OCI-LY1 (cell line): ENCODE measurements around the gene SNX1.
"Not testable (repeated sequence)": the region's sequence is repeated elsewhere in the genome, so short reads cannot be mapped to it uniquely, and the experiment has no call there.

ENCODE experiments used
- H2AFZ ChIP-seq: fragments of 200-600 bp; sonication (generic), shearing (Covaris generic); 2 replicates; pipeline ENCODE4 v1.6.0; 2014; ENCODE audit warnings: antibody characterized with exemption, mild to moderate bottlenecking, low read length
- H3F3A ChIP-seq: fragments of 200-600 bp; sonication (generic), shearing (Covaris generic); 2 replicates; pipeline ENCODE4 v1.6.0; 2014; ENCODE audit warnings: mild to moderate bottlenecking, antibody characterized with exemption, low read length, moderate library complexity; ENCODE audit not compliant: insufficient read depth
- H3K27ac ChIP-seq: fragments of 200-600 bp; sonication (generic); 2 replicates; pipeline ENCODE4 v1.5.1; 2014; ENCODE audit warnings: low read length, mixed run types, mild to moderate bottlenecking, low read depth; ENCODE audit not compliant: poor library complexity, severe bottlenecking
- H3K27me3 ChIP-seq: fragments of 200-600 bp; sonication (generic); 2 replicates; pipeline ENCODE4 v1.6.0; 2014; ENCODE audit warnings: antibody characterized with exemption, mild to moderate bottlenecking, low read length, moderate library complexity; ENCODE audit not compliant: insufficient read depth
- H3K36me3 ChIP-seq: fragments of 200-600 bp; sonication (generic); 2 replicates; pipeline ENCODE4 v1.6.1; 2014; ENCODE audit warnings: mild to moderate bottlenecking, antibody characterized with exemption, low read length, moderate library complexity, mixed read lengths; ENCODE audit not compliant: insufficient read depth
- H3K4me1 ChIP-seq: fragments of 200-600 bp; sonication (generic); 2 replicates; pipeline ENCODE4 v1.5.1; 2014; ENCODE audit warnings: mild to moderate bottlenecking, low read length, moderate library complexity; ENCODE audit not compliant: insufficient read depth, severe bottlenecking
- H3K4me2 ChIP-seq: fragments of 200-600 bp; sonication (generic), shearing (Covaris generic); 2 replicates; pipeline ENCODE4 v1.6.1; 2014; ENCODE audit warnings: low read length
- H3K4me3 ChIP-seq: fragments of 200-600 bp; sonication (generic); 2 replicates; pipeline ENCODE4 v1.5.1; 2014; ENCODE audit warnings: low read length, low read depth, mild to moderate bottlenecking, mixed read lengths; ENCODE audit not compliant: poor library complexity, severe bottlenecking
- H3K79me2 ChIP-seq: fragments of 200-600 bp; shearing (Covaris generic); 2 replicates; pipeline ENCODE4 v1.6.1; 2016; ENCODE audit warnings: mixed run types, low read length, mixed read lengths; ENCODE audit not compliant: insufficient read depth
- H3K9ac ChIP-seq: fragments of 200-600 bp; sonication (generic), shearing (Covaris generic); 2 replicates; pipeline ENCODE4 v1.6.1; 2014; ENCODE audit warnings: mild to moderate bottlenecking, low read length, mixed read lengths
- H3K9me2 ChIP-seq: fragments of 200-600 bp; sonication (generic), shearing (Covaris generic); 2 replicates; pipeline ENCODE4 v1.6.1; 2014; ENCODE audit warnings: low read depth, mild to moderate bottlenecking, low read length, mixed read lengths
- H3K9me3 ChIP-seq: fragments of 200-600 bp; shearing (Covaris generic); 2 replicates; pipeline ENCODE4 v1.6.1; 2014; ENCODE audit warnings: low read length, mixed read lengths
- H4K20me1 ChIP-seq: fragments of 200-600 bp; sonication (generic), shearing (Covaris generic); 2 replicates; pipeline ENCODE4 v1.6.0; 2016; ENCODE audit warnings: mild to moderate bottlenecking, low read length; ENCODE audit not compliant: insufficient read depth
- EZH2 ChIP-seq: fragments of 200-600 bp; sonication (generic), shearing (Covaris generic); IDR thresholded peaks from 2 replicates; pipeline ENCODE4 v1.8.0; 2017; ENCODE audit warnings: borderline replicate concordance, mixed run types, mild to moderate bottlenecking, antibody characterized with exemption, low read length, moderate library complexity, mixed read lengths
- TF ChIP-seq, protein P1 (sequence below): fragments of 200-600 bp; sonication (generic), shearing (Covaris generic); IDR thresholded peaks from 2 replicates; pipeline ENCODE4 v1.5.1; 2017; ENCODE audit warnings: mild to moderate bottlenecking, antibody characterized with exemption, low read length, moderate library complexity, mixed read lengths

Gene SNX1

DNA sequence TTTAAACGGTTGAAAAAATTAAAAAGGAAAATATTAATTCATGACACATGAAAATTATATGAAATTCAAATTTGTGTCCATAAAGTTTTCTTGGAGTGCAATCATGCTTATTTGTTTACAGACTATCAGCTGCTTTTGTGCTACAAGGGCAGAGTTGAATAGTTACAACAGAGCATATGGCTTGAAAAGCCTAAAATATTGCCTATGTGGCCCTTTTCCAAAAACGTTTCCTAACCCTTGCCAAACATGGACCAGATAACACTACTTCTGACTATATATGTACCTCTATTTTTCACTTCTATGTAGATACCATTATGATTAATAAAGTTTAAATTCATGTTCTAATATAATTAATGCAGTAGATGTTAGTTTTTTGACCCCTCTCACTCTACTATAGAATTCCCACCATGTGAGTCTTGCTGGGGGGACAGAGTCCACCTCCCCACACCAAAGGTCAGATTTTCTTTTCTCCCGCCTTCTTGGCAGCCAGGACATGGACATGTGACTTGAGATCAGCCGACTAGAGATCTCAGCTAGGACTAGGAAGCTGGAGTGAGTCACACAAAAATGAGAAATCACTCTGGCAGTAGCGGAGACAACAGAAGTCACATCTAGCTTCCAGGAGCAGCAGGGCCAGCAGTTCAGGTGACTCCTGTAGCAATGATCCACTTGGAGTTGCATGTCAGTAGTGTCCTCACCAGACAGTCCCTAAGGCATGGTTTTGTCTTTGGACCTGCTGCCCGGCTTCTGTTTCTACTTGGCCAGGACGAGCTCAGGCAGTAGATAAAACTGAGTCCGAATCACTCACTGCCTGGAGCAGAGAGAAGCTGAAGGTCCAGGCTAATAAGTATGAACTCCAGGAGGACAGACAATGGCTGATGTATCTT, 24.6 kb upstream of the SNX1 start:
- H3K27ac ChIP-seq, result no peak overlapping the region
- H3K79me2 ChIP-seq, result no peaks in the 10 kb centered on the region
- H3F3A ChIP-seq, result no peaks in the 10 kb centered on the region; the same call in 1 of the 2 replicates
- H3K27me3 ChIP-seq, result no peaks in the 10 kb centered on the region
- H4K20me1 ChIP-seq, result no peaks in the 10 kb centered on the region
- no peak overlapping the region for H3K4me2 ChIP-seq
- H3K9ac ChIP-seq, result no peak overlapping the region
- H3K4me3 ChIP-seq, result no peak overlapping the region
- no peaks in the 10 kb centered on the region for H3K9me2 ChIP-seq
- TF ChIP-seq, protein P1, sequence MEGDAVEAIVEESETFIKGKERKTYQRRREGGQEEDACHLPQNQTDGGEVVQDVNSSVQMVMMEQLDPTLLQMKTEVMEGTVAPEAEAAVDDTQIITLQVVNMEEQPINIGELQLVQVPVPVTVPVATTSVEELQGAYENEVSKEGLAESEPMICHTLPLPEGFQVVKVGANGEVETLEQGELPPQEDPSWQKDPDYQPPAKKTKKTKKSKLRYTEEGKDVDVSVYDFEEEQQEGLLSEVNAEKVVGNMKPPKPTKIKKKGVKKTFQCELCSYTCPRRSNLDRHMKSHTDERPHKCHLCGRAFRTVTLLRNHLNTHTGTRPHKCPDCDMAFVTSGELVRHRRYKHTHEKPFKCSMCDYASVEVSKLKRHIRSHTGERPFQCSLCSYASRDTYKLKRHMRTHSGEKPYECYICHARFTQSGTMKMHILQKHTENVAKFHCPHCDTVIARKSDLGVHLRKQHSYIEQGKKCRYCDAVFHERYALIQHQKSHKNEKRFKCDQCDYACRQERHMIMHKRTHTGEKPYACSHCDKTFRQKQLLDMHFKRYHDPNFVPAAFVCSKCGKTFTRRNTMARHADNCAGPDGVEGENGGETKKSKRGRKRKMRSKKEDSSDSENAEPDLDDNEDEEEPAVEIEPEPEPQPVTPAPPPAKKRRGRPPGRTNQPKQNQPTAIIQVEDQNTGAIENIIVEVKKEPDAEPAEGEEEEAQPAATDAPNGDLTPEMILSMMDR, result no peak
- no peak for TF ChIP-seq EZH2
- peaks cover 6% of the 10 kb centered on the region for H3K4me1 ChIP-seq
- H3K36me3 ChIP-seq, result peaks cover 36% of the 10 kb centered on the region
- H2AFZ ChIP-seq, result no peak overlapping the region
- no peaks in the 10 kb centered on the region for H3K9me3 ChIP-seq

DNA sequence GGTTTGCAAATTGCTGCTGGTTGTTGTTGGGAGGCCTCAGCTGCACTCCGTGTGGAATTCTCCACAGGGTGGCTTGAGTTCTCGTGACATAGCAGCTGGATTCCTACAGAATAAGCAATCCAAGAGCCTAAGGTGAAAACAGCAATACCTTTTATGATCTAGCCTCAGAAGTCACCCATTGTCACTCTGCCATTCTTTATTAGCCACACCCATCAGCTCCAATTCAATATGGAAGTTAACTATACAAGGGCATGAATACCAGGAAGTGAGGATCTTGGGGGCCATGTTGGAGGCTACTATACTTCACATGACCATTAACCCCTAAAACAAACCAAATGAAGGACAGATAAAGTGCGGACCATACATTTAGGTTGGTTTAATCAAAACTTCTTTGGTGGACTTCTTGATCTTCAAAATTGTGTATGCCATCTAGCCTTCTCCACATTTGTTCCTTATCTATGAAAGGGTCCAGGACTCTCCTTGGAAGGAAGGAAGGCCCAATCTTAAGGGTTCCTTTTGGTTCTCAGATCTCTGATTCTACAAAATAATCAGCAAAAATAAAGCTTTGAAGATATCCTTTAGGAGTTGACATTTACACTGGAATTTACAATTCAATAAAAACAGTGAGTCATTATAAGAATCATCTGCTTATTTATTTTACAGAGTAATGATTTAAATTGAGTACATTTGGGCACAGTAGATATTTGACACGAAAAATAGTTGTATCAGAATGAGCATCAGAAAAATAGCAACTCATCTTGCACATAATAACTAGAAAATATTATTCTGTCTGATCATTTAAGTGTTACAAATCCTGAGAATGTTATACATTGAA, 23.6 kb upstream of the SNX1 start:
- H3K4me3 ChIP-seq, result no peak overlapping the region
- no peaks in the 10 kb centered on the region for H3K79me2 ChIP-seq
- H3F3A ChIP-seq, result no peaks in the 10 kb centered on the region; the same call in 1 of the 2 replicates
- H3K36me3 ChIP-seq, result peaks cover 36% of the 10 kb centered on the region
- no peaks in the 10 kb centered on the region for H4K20me1 ChIP-seq
- no peak overlapping the region for H2AFZ ChIP-seq
- H3K4me2 ChIP-seq, result no peak overlapping the region
- no peaks in the 10 kb centered on the region for H3K9me3 ChIP-seq
- H3K27ac ChIP-seq, result no peak overlapping the region
- TF ChIP-seq, protein P1, result no peak
- TF ChIP-seq EZH2, result no peak
- no peaks in the 10 kb centered on the region for H3K9me2 ChIP-seq
- H3K9ac ChIP-seq, result no peak overlapping the region
- H3K4me1 ChIP-seq, result peaks cover 6% of the 10 kb centered on the region
- H3K27me3 ChIP-seq, result no peaks in the 10 kb centered on the region

DNA sequence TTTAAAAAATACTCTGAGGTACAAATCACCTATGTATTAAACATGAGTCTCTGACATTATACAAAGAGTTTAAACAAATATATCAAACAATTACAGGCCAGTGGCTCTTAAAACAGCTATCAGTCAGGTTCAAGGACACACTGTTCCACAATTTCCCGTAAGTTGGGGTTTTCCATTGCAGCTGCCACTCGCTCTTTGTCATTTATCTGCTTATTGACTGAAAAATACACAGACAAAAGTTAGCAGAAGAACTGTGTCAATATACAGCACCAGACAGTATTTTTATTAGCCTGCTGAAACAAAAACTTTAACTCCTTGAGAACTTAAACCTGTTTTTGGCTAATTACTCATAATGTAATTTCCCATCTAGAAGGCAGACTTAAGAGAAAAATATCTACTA, 23.0 kb upstream of the SNX1 start:
- no peak overlapping the region for H3K9ac ChIP-seq
- peaks cover 3% of the 10 kb centered on the region for H3K4me1 ChIP-seq
- H3K4me3 ChIP-seq, result no peak overlapping the region
- no peaks in the 10 kb centered on the region for H3K9me3 ChIP-seq
- H4K20me1 ChIP-seq, result no peaks in the 10 kb centered on the region
- no peak overlapping the region for H3K27ac ChIP-seq
- H3F3A ChIP-seq, result no peaks in the 10 kb centered on the region; the same call in 1 of the 2 replicates
- H3K4me2 ChIP-seq, result no peak overlapping the region
- H3K36me3 ChIP-seq, result peaks cover 36% of the 10 kb centered on the region
- H3K27me3 ChIP-seq, result no peaks in the 10 kb centered on the region
- no peak overlapping the region for H2AFZ ChIP-seq
- no peak for TF ChIP-seq EZH2
- TF ChIP-seq, protein P1, result no peak
- no peaks in the 10 kb centered on the region for H3K79me2 ChIP-seq
- no peaks in the 10 kb centered on the region for H3K9me2 ChIP-seq

DNA sequence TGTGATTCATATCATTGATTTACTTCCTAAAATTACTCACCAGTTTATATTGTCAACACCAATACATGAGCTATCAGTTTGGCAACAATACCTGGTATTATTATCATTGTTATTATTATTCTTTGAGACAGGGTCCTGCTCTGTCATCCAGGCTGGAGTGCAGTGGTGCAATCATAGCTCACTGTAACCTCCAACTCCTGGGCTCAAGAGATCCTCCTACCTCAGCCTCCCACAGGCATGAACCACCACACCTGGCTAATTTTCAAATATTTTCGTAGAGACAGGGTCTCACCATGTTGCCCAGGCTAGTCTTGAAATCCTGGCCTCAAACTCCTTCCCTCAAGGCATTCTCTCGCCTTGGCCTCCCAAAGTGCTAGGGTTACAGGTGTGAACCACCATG, 22.3 kb upstream of the SNX1 start:
- H3F3A ChIP-seq, H3K27ac ChIP-seq, H3K27me3 ChIP-seq, H3K9me2 ChIP-seq, H3K9ac ChIP-seq, H3K4me3 ChIP-seq, H2AFZ ChIP-seq, H3K4me2 ChIP-seq, H3K79me2 ChIP-seq, H3K4me1 ChIP-seq, H4K20me1 ChIP-seq, H3K9me3 ChIP-seq: not testable (repeated sequence)
- peaks cover 36% of the 10 kb centered on the region for H3K36me3 ChIP-seq
